ENCODE data around the gene TIE1. TPM values are rescaled to one million over a fixed set of nuclear protein-coding genes. Genes with fewer than 3 reads are reported as not detected.

Gene TIE1
- total and polyA plus RNA-seq, 2 of the 13 experiments (the other 11 are each of a cell fraction or from before 2014, with no cell fraction given): 0.58 to 0.84 TPM

GRCh38 chr1:43349594-43350306, 49.0 kb downstream of the TIE1 start (continued):
- peak; percentile 22 for TF ChIP-seq ASH2L (IDR thresholded peaks at IDR 0.05; ENCODE audit: insufficient read length, low read depth, low read length)
- no peak for TF ChIP-seq FOXK1 (CRISPR knock-in tag; IDR thresholded peaks at IDR 0.05; ENCODE audit: borderline replicate concordance, low read depth)
- no peak for TF ChIP-seq ZNF646 (CRISPR knock-in tag; IDR thresholded peaks at IDR 0.05)
- TF ChIP-seq E2F2 (CRISPR knock-in tag; IDR thresholded peaks at IDR 0.05; ENCODE audit: borderline replicate concordance): no peak
- TF ChIP-seq ZNF275 (CRISPR knock-in tag; IDR thresholded peaks at IDR 0.05; ENCODE audit: borderline replicate concordance): no peak
- peak; percentile 59; the same call in 1 of the 2 replicates for TF ChIP-seq ZNF292 (CRISPR knock-in tag; IDR thresholded peaks at IDR 0.05; ENCODE audit: borderline replicate concordance, low read depth)
- TF ChIP-seq PAXIP1 (CRISPR knock-in tag; conservative IDR thresholded peaks at IDR 0.05): peak; percentile 9; the same call in 1 of the 2 replicates
- no peak for TF ChIP-seq ZUFSP (CRISPR knock-in tag; IDR thresholded peaks at IDR 0.05; ENCODE audit: borderline replicate concordance)
- TF ChIP-seq ZNF367 (CRISPR knock-in tag; IDR thresholded peaks at IDR 0.05; ENCODE audit: borderline replicate concordance): no peak
- TF ChIP-seq ZNF496 (CRISPR knock-in tag; IDR thresholded peaks at IDR 0.05; ENCODE audit: insufficient replicate concordance): no peak
- TF ChIP-seq TARDBP (CRISPR knock-in tag; IDR thresholded peaks at IDR 0.05): peak; percentile 4; the same call in 1 of the 2 replicates

Data from HepG2 (cell line).